ENCODE results near the gene TRIM61.
"Not testable (repeated sequence)": the region's sequence is repeated elsewhere in the genome, so short reads cannot be mapped to it uniquely, and the experiment has no call there.

TRIM61 gene

GRCh38 chr4:164956766-164957643 lies 20.5 kb downstream of the TRIM61 start:
- no peak for DNase-seq (ENCODE audit: low read depth, low spot score)

- DNase-seq (ENCODE audit: low read depth, low spot score) = no peak
Measured at GRCh38 chr4:164955107-164955805, 22.2 kb downstream of the TRIM61 start.

GRCh38 chr4:164952551-164952950 lies 24.9 kb downstream of the TRIM61 start:
- DNase-seq (ENCODE audit: low read depth, low spot score) = no peak

- no peak for DNase-seq (ENCODE audit: low read depth, low spot score)
Measured at GRCh38 chr4:164949448-164950143, 27.9 kb downstream of the TRIM61 start.

GRCh38 chr4:164948975-164949374 lies 28.5 kb downstream of the TRIM61 start:
- no peak for DNase-seq (ENCODE audit: low read depth, low spot score)

GRCh38 chr4:164948006-164948405 lies 29.5 kb downstream of the TRIM61 start:
- DNase-seq (ENCODE audit: low read depth, low spot score) = not testable (repeated sequence)

- no peak for DNase-seq (ENCODE audit: low read depth, low spot score)
Measured at GRCh38 chr4:164946810-164947209, 30.6 kb downstream of the TRIM61 start.

GRCh38 chr4:164945146-164945545 lies 32.3 kb downstream of the TRIM61 start:
- DNase-seq (ENCODE audit: low read depth, low spot score) = no peak

GRCh38 chr4:164943192-164943591 lies 34.3 kb downstream of the TRIM61 start:
- no peak for DNase-seq (ENCODE audit: low read depth, low spot score)

GRCh38 chr4:164937576-164938270 lies 39.7 kb downstream of the TRIM61 start:
- DNase-seq (ENCODE audit: low read depth, low spot score) = no peak

- DNase-seq (ENCODE audit: low read depth, low spot score) = not testable (repeated sequence)
Measured at GRCh38 chr4:164935865-164936606, 41.4 kb downstream of the TRIM61 start.

GRCh38 chr4:164935363-164935762 lies 42.1 kb downstream of the TRIM61 start:
- no peak for DNase-seq (ENCODE audit: low read depth, low spot score)

GRCh38 chr4:164933244-164933643 lies 44.2 kb downstream of the TRIM61 start:
- no peak for DNase-seq (ENCODE audit: low read depth, low spot score)

- no peak for DNase-seq (ENCODE audit: low read depth, low spot score)
Measured at GRCh38 chr4:164931551-164932324, 45.7 kb downstream of the TRIM61 start.

GRCh38 chr4:164930647-164931046 lies 46.8 kb downstream of the TRIM61 start:
- DNase-seq (ENCODE audit: low read depth, low spot score) = no peak

GRCh38 chr4:164927101-164927500 lies 50.4 kb downstream of the TRIM61 start:
- DNase-seq (ENCODE audit: low read depth, low spot score) = not testable (repeated sequence)

- no peak for DNase-seq (ENCODE audit: low read depth, low spot score)
Measured at GRCh38 chr4:164926301-164926700, 51.2 kb downstream of the TRIM61 start.

GRCh38 chr4:164924670-164925238 lies 52.7 kb downstream of the TRIM61 start:
- no peak for DNase-seq (ENCODE audit: low read depth, low spot score)

- DNase-seq (ENCODE audit: low read depth, low spot score) = no peak
Measured at GRCh38 chr4:164918956-164919355, 58.5 kb downstream of the TRIM61 start.
